Ishikawa (cell line): ENCODE data around the gene CNTNAP5.

Experiments
- CEBPB ChIP-seq: IDR thresholded peaks from 2 replicates; pipeline ENCODE4 v1.6.1; 2012
- TAF1 ChIP-seq: IDR thresholded peaks from 2 replicates; pipeline ENCODE4 v1.6.1; 2012; ENCODE audit warnings: low read depth, mild to moderate bottlenecking

DNA sequence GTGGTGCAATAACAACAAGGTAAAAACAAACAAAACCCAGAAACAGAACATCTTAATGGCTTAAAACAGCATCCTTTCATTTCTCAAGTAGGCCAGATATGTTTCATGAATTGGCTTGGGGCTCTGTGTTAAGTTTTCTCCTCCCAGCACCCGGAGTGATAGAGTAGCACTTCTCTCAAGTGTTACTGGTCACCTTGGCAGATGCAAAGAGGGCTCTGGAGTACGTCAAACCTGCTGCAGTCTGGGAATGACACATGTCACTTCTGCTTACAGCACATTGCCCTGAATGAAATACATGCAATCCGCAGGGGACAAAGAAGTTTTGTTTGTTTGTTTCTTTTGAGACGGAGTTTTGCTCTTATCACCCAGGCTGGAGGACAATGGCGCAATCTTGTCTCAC is 639.3 kb downstream of the CNTNAP5 start:
- TF ChIP-seq CEBPB (no peak), TAF1 (no peak)
